AG09309 (cell line): ENCODE results near the gene OXNAD1.

Experiments used
- DNase-seq: peaks from one replicate; pipeline ENCODE4 v3.0.0-alpha.2; 2010; ENCODE audit warnings: low read depth
- H3K4me3 ChIP-seq: 2 replicates; pipeline ENCODE4 v1.5.1; 2011; ENCODE audit warnings: mild to moderate bottlenecking, low read depth, low read length, moderate library complexity; ENCODE audit not compliant: control insufficient read depth
- CTCF ChIP-seq: IDR thresholded peaks from 2 replicates; pipeline ENCODE4 v1.5.1; 2011; ENCODE audit warnings: mild to moderate bottlenecking, low read depth, low read length, inconsistent platforms; ENCODE audit not compliant: insufficient read depth, control insufficient read depth; ENCODE audit errors: missing control alignments

Gene OXNAD1

GRCh38 chr3:16264708-16265454, at the start of gene OXNAD1, which contains the start of gene DPH3:
Gene OXNAD1 (plus strand): TSS chr3:16265212. CDS start chr3:16270953, 5,741 bp downstream.
Gene DPH3 (minus strand): TSS chr3:16264943. CDS start chr3:16264876, 67 bp downstream.
- peak within 1 kb of the TSS; percentile 92 for H3K4me3 ChIP-seq
- TF ChIP-seq CTCF: no peak

DNA sequence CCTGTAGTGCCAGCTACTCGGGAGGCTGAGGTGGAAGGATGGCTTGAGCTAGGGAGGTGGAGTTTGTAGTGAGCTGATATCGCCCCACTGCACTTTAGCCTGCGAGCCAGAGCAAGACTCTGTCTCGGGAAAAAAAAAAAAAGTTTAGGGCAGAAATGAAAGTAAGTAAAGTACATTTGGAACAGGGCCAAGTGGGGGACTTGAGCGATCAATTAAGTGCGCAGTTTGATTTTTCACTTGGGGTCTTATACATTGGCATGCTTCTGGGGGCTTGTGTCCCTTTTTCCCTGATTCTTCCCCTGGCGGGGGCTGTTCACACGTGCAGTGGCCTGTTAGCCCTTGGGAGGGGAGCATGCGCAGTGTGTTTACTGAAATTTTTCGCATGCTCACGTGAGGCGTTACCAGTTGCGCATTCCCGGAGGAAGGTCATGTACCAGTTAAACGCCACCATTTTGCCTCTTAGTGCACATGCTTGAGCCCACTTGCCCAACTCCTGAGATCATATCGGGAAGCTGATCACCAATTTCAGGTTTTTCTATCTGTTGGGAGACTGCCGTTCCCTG, 48.6 kb upstream of the OXNAD1 start:
- no peak for TF ChIP-seq CTCF
- no peak overlapping the region for H3K4me3 ChIP-seq
- no peak for DNase-seq

More at GRCh38 chr3:16264708-16265454, at the start of gene OXNAD1, which contains the start of gene DPH3:
- peak; percentile 99 for DNase-seq

- H3K4me3 ChIP-seq: no peak overlapping the region
- DNase-seq: no peak
- no peak for TF ChIP-seq CTCF
Measured at GRCh38 chr3:16219777-16220176, 45.2 kb upstream of the OXNAD1 start.

- H3K4me3 ChIP-seq: no peak overlapping the region
- no peak for DNase-seq
- TF ChIP-seq CTCF: no peak
Measured at GRCh38 chr3:16221990-16222389, 43.0 kb upstream of the OXNAD1 start.

DNA sequence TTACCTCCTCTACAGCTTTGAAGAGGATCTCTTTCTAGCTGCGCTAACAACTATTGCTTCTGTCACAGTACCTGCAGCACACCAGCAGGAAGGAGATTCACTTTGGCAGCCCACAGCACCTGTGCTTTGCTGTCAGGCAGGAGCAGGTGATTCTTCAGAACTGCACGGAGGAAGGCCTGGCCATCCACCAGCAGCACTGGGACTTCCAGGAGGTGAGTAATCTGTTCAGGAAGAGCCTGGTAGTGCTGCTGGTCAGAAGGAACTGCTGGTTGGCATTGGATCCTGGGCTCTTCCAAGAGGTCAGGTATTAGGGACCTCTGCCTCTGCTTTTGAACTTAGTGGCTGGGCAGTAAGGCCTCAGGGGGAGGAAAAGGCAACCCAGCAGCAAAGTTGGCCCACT, 42.5 kb upstream of the OXNAD1 start:
- DNase-seq: no peak
- no peak for TF ChIP-seq CTCF
- no peak overlapping the region for H3K4me3 ChIP-seq

GRCh38 chr3:16224325-16224724, 40.7 kb upstream of the OXNAD1 start:
- no peak overlapping the region for H3K4me3 ChIP-seq
- no peak for DNase-seq
- no peak for TF ChIP-seq CTCF

GRCh38 chr3:16227566-16227965, 37.4 kb upstream of the OXNAD1 start:
- no peak for DNase-seq
- no peak overlapping the region for H3K4me3 ChIP-seq
- no peak for TF ChIP-seq CTCF
